HG03175 (cell line): ENCODE data around the gene MALAT1.

ENCODE experiments used
- ATAC-seq: cut with Tn5 transposase; IDR thresholded peaks from one replicate; pipeline ENCODE4 v1.9.1; 2021; ENCODE audit warnings: mild to moderate bottlenecking, moderate library complexity; ENCODE audit not compliant: unreplicated experiment

The MALAT1 gene

DNA sequence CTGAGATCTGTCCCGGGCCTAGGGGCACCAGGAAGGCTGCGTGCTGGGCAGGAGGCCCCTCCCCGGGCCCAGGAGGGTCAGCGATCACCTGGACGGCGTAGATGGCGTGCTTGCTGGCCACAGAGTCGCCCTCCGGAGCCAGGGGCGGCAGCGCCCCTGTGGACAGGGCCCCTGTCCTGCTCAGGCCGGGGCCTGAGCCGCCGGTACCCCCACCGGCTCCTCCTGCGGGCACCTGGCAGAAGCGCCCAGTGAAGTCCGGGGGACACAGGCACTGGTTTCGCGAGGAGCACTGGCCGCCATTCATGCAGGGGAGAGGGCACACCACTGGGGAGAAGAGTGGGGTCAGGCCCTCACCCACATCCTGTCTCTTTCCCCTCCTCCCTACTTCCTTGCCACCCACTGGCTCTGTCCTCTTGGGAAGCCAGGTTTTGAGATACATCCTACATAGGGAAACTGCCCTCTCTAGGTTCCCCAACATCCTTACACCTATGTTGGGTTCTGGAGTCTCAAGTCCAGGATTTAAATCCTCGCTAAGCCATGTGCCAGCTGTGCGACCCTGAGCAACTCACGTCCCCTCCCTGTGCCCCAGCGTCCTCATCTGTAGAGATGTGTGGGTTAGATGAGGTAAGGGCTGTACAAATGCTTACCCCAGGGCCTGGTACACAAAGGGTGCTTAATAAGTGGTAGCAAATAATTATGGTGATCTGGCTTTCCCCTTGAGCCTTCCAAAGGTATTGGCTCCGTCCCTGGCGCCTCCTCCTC lies 55.4 kb downstream of the MALAT1 start:
- no peak for ATAC-seq

GRCh38 chr11:65554842-65555430 lies 56.1 kb downstream of the MALAT1 start:
- no peak for ATAC-seq

GRCh38 chr11:65555693-65556231 lies 56.9 kb downstream of the MALAT1 start:
- no peak for ATAC-seq
